ENCODE data around the gene SCAF8.
"Not testable (repeated sequence)": the region's sequence is repeated elsewhere in the genome, so short reads cannot be mapped to it uniquely, and the experiment has no call there.

SCAF8 gene

GRCh38 chr6:154737424-154737823, 4.2 kb downstream of the SCAF8 start:
- no peak for DNase-seq

DNA sequence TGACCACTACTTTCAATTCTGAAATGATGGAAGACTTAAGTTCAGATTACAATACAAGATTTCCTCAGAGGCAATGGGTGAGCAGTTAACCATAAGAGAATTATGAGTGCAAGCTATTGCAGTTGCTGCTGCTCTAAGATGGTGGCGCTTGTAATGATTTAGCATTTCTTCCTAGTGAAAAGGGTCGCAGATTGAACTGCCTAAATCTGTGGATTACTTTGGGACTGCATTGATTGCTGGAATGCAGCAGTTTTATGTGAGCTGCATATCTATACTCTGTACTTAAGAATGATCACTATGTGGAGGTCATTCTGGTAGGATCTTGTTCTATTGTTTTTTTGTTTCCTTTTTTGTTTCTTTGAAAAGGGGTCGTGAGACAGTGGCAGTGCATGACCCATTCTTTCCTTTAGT, 5.3 kb downstream of the SCAF8 start:
- DNase-seq: no peak

GRCh38 chr6:154740658-154741057, 7.4 kb downstream of the SCAF8 start:
- DNase-seq: no peak

GRCh38 chr6:154742891-154743290, 9.7 kb downstream of the SCAF8 start:
- DNase-seq: no peak

- DNase-seq: not testable (repeated sequence)
These were observed 11.0 kb downstream of the SCAF8 start for GRCh38 chr6:154744029-154744745.

DNA sequence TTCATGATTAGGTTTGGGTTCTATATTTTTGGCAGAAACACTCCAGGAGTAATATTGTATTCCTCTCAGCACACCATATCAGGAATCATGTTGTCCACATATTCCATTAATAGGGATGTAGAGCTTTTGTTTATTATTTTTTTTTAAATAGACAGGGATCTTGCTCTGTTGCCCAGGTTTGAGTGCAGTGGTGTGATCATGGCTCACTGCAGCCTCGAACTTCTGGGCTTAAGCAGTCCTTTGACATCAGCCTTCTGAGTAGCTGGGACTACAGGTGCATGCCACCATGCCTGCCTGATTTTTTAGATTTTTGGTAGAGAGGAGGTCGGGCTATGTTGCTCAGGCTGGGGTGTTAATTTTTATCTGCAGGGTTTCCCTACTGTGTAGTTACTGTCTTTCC, 12.0 kb downstream of the SCAF8 start:
- DNase-seq: no peak

- no peak for DNase-seq
These were observed 16.1 kb downstream of the SCAF8 start for GRCh38 chr6:154749341-154749740.

DNA sequence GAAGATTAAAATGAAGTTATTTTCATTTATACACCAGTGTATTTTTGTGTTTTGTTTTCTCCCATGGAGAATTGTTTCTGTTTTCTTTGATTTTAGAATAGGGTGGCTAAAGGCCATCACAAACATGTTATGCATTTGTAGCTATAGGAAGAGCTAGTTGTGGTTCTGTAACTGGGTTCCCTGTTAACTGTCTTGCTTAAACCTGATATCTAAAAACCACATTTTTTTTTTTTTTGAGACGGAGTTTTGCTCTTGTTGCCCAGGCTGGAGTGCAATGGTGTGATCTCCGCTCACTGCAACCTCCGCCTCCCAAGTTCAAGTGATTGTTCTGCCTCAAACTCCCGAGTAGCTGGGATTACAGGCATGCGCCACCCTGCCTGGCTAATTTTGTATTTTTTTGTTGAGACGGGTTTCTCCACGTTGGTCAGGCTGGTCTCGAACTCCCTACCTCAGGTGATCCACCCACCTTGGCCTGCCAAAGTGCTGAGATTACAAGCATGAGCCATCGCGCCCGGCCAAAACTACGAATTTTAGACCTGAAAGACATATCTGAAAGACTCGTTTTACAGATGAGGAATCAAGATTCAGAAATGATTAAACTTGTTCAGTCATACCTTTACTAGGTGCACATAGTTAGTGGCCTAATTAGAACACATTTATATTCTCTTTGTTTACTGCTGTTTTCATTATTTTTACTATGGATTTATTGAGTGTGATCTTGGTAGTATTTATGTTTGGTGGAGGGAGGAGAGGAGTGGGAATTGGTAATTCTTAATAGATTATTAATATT, 18.0 kb downstream of the SCAF8 start:
- DNase-seq: no peak

DNA sequence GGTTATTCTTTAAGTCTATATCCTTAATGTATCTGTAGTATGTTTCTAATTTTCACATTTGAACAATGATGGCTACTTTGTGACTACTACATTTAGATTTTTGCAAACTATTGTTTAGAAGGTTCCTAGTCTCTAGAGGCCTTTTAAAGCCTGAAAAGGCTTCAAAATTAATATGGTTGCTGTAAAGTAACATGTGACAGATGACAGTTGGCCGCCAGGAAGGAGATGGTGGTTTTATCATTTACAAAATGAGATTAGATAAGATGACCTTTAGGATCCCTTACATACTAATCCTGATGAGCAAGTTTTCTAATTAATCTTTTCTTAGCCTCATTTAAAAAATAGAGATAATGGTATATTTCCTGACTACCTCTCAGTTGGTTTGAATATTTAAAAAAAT, 18.8 kb downstream of the SCAF8 start:
- DNase-seq: no peak

- DNase-seq: no peak
These were observed 20.9 kb downstream of the SCAF8 start for GRCh38 chr6:154754152-154754551.

DNA sequence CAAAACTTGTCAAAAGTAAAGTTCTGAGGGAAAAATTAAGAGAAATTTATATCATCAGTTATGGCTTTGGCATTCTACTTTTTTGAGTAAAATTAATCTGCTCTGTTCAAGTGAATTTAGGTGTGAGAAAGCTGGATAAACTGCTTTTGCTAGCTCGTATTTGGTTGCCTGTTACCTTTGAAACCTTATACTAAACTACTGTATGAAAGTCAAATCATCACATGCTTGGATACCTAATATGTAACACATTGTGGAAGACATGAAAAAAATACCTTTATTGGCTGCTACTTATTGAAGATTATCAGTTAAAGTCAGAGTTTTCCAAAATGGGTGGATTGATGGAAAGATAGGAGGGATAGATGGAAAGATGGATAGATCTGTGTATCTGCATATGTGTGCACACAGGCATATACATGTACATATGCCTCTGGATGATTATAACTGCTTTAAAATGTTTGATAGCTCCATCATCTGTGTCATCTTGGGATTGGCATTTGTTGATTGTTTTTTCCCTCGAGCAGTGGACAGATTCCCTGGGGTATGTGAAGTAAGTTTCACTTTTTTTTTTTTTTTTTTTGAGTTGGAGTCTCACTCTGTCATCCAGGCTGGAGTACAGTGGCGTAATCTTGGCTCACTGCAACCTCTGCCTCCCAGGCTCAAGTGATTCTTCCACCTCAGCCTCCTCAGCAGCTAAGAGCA, 24.3 kb downstream of the SCAF8 start:
- no peak for DNase-seq

DNA sequence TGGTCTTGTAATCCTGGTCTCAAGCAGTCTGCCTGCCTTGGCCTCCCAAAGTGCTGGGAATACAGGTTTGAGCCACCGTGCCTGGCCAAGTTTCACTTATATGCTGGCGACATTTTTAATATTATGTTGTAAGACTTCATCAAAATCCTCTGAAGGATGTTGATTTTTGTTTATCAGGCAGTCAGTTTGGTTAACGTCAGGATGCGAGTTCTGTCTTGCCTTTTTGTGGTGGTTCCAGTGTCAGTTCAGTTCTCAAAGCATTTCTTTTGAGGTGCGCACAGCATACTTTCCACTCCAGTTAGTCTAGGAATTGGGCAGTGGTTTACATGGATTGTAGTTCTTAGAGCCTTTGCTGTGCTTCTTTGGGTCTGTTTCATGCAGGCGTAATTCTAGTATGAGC, 24.9 kb downstream of the SCAF8 start:
- DNase-seq: no peak

- DNase-seq: no peak
These were observed 30.4 kb downstream of the SCAF8 start for GRCh38 chr6:154763650-154764049.

DNA sequence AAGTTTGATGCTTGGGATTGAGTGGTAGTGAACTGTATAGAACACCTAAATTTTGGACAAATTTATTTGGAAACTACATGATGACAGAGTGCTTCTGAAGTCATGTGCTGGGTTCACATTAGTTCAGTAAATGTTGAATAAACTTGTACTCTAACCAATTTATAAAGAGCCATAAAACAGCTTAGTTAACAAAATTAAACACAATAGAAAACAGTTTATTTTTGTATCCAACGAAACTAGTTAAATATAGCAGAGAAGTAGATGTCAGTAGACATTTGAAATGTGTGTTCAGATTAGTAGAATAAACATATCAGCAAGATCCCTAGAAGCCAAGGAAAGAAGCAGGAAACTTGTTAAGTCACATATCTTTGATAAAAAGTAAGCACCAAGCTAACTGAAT, 32.1 kb downstream of the SCAF8 start:
- no peak for DNase-seq

DNA sequence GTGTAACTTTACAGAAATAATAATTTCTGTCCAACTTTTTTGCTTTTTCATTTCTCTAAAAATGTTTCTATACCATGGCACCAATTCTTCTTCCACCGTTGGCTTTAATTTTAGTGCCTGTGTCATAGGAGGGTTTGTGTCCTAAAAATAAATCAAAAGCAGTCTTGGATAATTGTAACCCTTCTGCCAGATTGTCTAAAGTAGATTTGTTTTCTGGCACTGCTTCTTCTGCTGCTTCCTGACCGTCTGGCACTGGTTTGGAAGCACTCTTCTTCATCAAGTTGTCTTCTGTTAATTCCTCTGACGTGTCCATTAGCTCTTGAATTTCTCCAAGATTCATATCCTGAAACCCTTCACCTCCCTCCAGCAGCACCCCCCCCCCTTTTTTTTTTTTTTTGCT, 33.1 kb downstream of the SCAF8 start:
- DNase-seq: no peak

- DNase-seq: no peak
These were observed 33.9 kb downstream of the SCAF8 start for GRCh38 chr6:154767003-154767723.

DNA sequence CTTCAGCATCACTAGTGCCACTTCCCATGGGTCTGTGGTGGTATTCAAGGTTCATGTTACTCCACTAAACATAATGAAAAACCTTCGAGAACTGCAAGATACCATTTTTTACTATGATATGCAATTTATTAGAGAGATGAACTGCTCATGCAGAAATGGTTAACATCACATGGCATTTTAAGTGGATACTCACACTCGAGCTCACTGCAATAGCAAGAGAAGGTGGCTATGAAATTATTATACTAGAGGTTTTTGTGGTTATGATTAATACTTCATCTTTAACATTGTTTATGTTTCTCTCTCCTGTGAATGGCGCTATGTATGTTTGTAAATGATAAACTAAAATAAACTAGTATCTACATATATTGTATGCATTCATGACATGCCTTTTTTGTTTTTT, 35.1 kb downstream of the SCAF8 start:
- no peak for DNase-seq

DNA sequence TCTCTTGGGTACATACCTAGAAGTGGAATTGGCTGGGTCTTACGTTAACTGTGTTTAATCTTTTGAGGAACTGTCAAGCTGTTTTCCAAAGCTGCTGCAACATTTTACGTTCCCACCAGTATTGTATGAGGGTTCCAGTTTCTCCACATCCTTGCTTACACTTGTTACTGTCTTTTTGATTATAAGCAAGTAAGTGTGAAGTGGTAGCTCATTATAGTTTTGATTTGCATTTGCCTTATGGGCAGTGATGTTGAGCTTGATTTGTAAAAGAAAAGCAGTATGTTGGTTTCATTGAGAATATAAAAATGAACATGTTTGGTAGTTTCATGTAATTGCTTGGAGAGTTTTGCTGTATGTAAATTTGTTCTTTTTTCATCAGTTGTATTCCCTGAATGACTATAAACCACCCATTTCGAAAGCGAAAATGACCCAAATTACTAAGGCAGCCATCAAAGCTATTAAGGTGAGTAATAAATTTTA, 40.4 kb downstream of the SCAF8 start:
- no peak for DNase-seq

DNA sequence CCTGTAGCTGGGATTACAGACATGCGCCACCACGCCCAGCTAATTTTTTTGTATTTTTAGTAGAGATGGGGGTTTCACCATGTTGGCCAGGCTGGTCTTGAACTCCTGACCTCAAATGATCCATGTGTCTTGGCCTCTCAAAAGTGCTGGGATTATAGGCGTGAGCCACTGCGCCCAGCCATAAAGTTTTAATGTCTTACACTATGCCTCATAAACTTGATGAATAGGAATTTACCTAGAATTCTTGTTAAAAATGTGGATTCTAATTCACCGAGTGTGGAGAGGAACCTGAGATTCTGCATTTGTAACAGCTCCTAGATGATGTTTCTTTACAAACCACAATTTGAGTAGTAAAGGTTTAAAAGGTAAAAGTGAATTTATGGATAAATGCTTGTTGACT, 45.9 kb downstream of the SCAF8 start:
- DNase-seq: not testable (repeated sequence)

- DNase-seq: no peak
These were observed 49.0 kb downstream of the SCAF8 start for GRCh38 chr6:154782193-154782592.

- DNase-seq: no peak
These were observed 50.0 kb downstream of the SCAF8 start for GRCh38 chr6:154783229-154783628.

GRCh38 chr6:154785075-154785474, 51.9 kb downstream of the SCAF8 start:
- no peak for DNase-seq

Measured in AML-193 (cell line).